ENCODE measurements around the gene EYA2. TPM values are rescaled to one million over a fixed set of nuclear protein-coding genes. Genes with fewer than 3 reads are reported as not detected.
A peak's percentile ranks its signal among the peaks of the same experiment; 100 is the strongest.

The EYA2 gene
- total RNA-seq, 1 experiment from 2014 or later, result 0.25 TPM

GRCh38 chr20:47143657-47144056, 249.0 kb downstream of the EYA2 start:
- Histone ChIP-seq H3K36me3 (ENCODE audit: control insufficient read depth, insufficient read depth, low read length) (no peaks in the 10 kb centered on the region), H3K9me3 (peaks cover 13% of the 10 kb centered on the region), H3K4me3 (ENCODE audit: low read depth, low read length) (no peak overlapping the region), H3K27me3 (replicated peaks; ENCODE audit: control insufficient read depth, insufficient read depth, low read length) (no peaks in the 10 kb centered on the region), H3K4me1 (peaks cover 39% of the 10 kb centered on the region)
- Mint-ChIP-seq H3K27me3 (ENCODE audit: insufficient read depth, unreplicated experiment) (no peaks in the 10 kb centered on the region), H3K4me3 (ENCODE audit: unreplicated experiment) (no peak overlapping the region), H3K4me1 (ENCODE audit: low read depth, unreplicated experiment) (peaks cover 55% of the 10 kb centered on the region), H3K27ac (ENCODE audit: unreplicated experiment) (no peak overlapping the region), H3K36me3 (ENCODE audit: insufficient read depth, unreplicated experiment) (no peaks in the 10 kb centered on the region), H3K9me3 (ENCODE audit: unreplicated experiment) (peaks cover 12% of the 10 kb centered on the region)
- BruUV-seq (replicated peaks), result no TSS peak
- POLR2A ChIA-PET, result no interaction called here
- intact Hi-C loops (cut with micrococcal nuclease; ENCODE audit: unreplicated experiment), result no loop called here
- no peak for DNase-seq
- TF ChIP-seq CTCF (IDR thresholded peaks at IDR 0.05; ENCODE audit: insufficient read depth in 1 of 2, low read depth in 1 of 2, low read length in 1 of 2, severe bottlenecking in 1 of 2, unreplicated experiment in 1 of 2), result no peak
- CTCF ChIA-PET, result no interaction called here

- CTCF ChIA-PET, result no interaction called here
These were observed 249.8 kb downstream of the EYA2 start for GRCh38 chr20:47144463-47144862.

GRCh38 chr20:47146686-47147085, 252.0 kb downstream of the EYA2 start:
- Histone ChIP-seq H3K36me3 (ENCODE audit: control insufficient read depth, insufficient read depth, low read length) (no peaks in the 10 kb centered on the region), H3K4me3 (ENCODE audit: low read depth, low read length) (no peak overlapping the region), H3K27me3 (replicated peaks; ENCODE audit: control insufficient read depth, insufficient read depth, low read length) (no peaks in the 10 kb centered on the region), H3K9me3 (peaks cover under 1% of the 10 kb centered on the region; the same call in 1 of the 2 replicates), H3K4me1 (peaks cover 30% of the 10 kb centered on the region)
- no peaks in the 10 kb centered on the region for H3K27me3 Mint-ChIP-seq (ENCODE audit: insufficient read depth, unreplicated experiment)
- POLR2A ChIA-PET, result no interaction called here
- intact Hi-C loops (cut with micrococcal nuclease; ENCODE audit: unreplicated experiment), result no loop called here
- CTCF ChIA-PET, result no interaction called here
- no peak overlapping the region for H3K4me3 Mint-ChIP-seq (ENCODE audit: unreplicated experiment)
- TF ChIP-seq CTCF (IDR thresholded peaks at IDR 0.05; ENCODE audit: insufficient read depth in 1 of 2, low read depth in 1 of 2, low read length in 1 of 2, severe bottlenecking in 1 of 2, unreplicated experiment in 1 of 2), result no peak
- DNase-seq, result peak; percentile 71 to 84
- no TSS peak for BruUV-seq (replicated peaks)
- H3K4me1 Mint-ChIP-seq (ENCODE audit: low read depth, unreplicated experiment), result peaks cover 55% of the 10 kb centered on the region
- no peaks in the 10 kb centered on the region for H3K9me3 Mint-ChIP-seq (ENCODE audit: unreplicated experiment)
- H3K27ac Mint-ChIP-seq (ENCODE audit: unreplicated experiment), result peak overlapping the region; percentile 0
- H3K36me3 Mint-ChIP-seq (ENCODE audit: insufficient read depth, unreplicated experiment), result no peaks in the 10 kb centered on the region

More at GRCh38 chr20:47144463-47144862, 249.8 kb downstream of the EYA2 start:
- H3K4me1 ChIP-seq, result peaks cover 34% of the 10 kb centered on the region
- Mint-ChIP-seq H3K27ac (ENCODE audit: unreplicated experiment) (no peak overlapping the region), H3K27me3 (ENCODE audit: insufficient read depth, unreplicated experiment) (no peaks in the 10 kb centered on the region), H3K4me1 (ENCODE audit: low read depth, unreplicated experiment) (peaks cover 54% of the 10 kb centered on the region), H3K4me3 (ENCODE audit: unreplicated experiment) (no peak overlapping the region), H3K36me3 (ENCODE audit: insufficient read depth, unreplicated experiment) (no peaks in the 10 kb centered on the region), H3K9me3 (ENCODE audit: unreplicated experiment) (peaks cover 12% of the 10 kb centered on the region)
- TF ChIP-seq CTCF (IDR thresholded peaks at IDR 0.05; ENCODE audit: insufficient read depth in 1 of 2, low read depth in 1 of 2, low read length in 1 of 2, severe bottlenecking in 1 of 2, unreplicated experiment in 1 of 2), result no peak
- no peak overlapping the region for H3K4me3 ChIP-seq (ENCODE audit: low read depth, low read length)
- no peaks in the 10 kb centered on the region for H3K36me3 ChIP-seq (ENCODE audit: control insufficient read depth, insufficient read depth, low read length)
- peaks cover 13% of the 10 kb centered on the region for H3K9me3 ChIP-seq
- DNase-seq, result no peak
- H3K27me3 ChIP-seq (replicated peaks; ENCODE audit: control insufficient read depth, insufficient read depth, low read length), result no peaks in the 10 kb centered on the region
- POLR2A ChIA-PET, result no interaction called here
- intact Hi-C loops (cut with micrococcal nuclease; ENCODE audit: unreplicated experiment), result no loop called here
- BruUV-seq (replicated peaks), result no TSS peak

Data from Caco-2 (cell line).